NK-92 treated with Interleukin-12 subunit alpha and Interleukin-12 subunit beta, amount 100 ng/mL, for 24 hours (cell line): Measurements from ENCODE around the gene NXT1.
"Not testable (repeated sequence)": the region's sequence is repeated elsewhere in the genome, so short reads cannot be mapped to it uniquely, and the experiment has no call there.

ENCODE experiments used
- DNase-seq: peaks from one replicate; lab custom pipeline; 2025; lab: John Stamatoyannopoulos, UW

NXT1 gene

GRCh38 chr20:23350196-23350903 lies at the start of gene NXT1:
TSS of gene NXT1 (plus strand) at chr20:23350791. CDS start at chr20:23354042, 3,251 bp downstream.
- DNase-seq = peak; percentile 95

GRCh38 chr20:23301436-23302050 lies 49.0 kb upstream of the NXT1 start:
- no peak for DNase-seq

GRCh38 chr20:23302386-23302785 lies 48.2 kb upstream of the NXT1 start:
- no peak for DNase-seq

GRCh38 chr20:23302801-23303200 lies 47.8 kb upstream of the NXT1 start:
- DNase-seq = no peak

- no peak for DNase-seq
Observed at GRCh38 chr20:23303325-23304102, 47.1 kb upstream of the NXT1 start.

- DNase-seq = no peak
Observed at GRCh38 chr20:23304616-23305015, 46.0 kb upstream of the NXT1 start.

GRCh38 chr20:23305098-23305497 lies 45.5 kb upstream of the NXT1 start:
- DNase-seq = peak; percentile 29

GRCh38 chr20:23307393-23307792 lies 43.2 kb upstream of the NXT1 start:
- DNase-seq = not testable (repeated sequence)

GRCh38 chr20:23308024-23308423 lies 42.6 kb upstream of the NXT1 start:
- DNase-seq = no peak

- no peak for DNase-seq
Observed at GRCh38 chr20:23308908-23309307, 41.7 kb upstream of the NXT1 start.

GRCh38 chr20:23309781-23310180 lies 40.8 kb upstream of the NXT1 start:
- no peak for DNase-seq

- DNase-seq = no peak
Observed at GRCh38 chr20:23311947-23312506, 38.6 kb upstream of the NXT1 start.

GRCh38 chr20:23313271-23313670 lies 37.3 kb upstream of the NXT1 start:
- no peak for DNase-seq

GRCh38 chr20:23314699-23315098 lies 35.9 kb upstream of the NXT1 start:
- DNase-seq = no peak

- DNase-seq = no peak
Observed at GRCh38 chr20:23315099-23315498, 35.5 kb upstream of the NXT1 start.

GRCh38 chr20:23316626-23317025 lies 34.0 kb upstream of the NXT1 start:
- DNase-seq = no peak

GRCh38 chr20:23317081-23317480 lies 33.5 kb upstream of the NXT1 start:
- no peak for DNase-seq

GRCh38 chr20:23318347-23318746 lies 32.2 kb upstream of the NXT1 start:
- DNase-seq = no peak

GRCh38 chr20:23320317-23320716 lies 30.3 kb upstream of the NXT1 start:
- no peak for DNase-seq

- no peak for DNase-seq
Observed at GRCh38 chr20:23325107-23325506, 25.5 kb upstream of the NXT1 start.

GRCh38 chr20:23326774-23327173 lies 23.8 kb upstream of the NXT1 start:
- no peak for DNase-seq

- DNase-seq = no peak
Observed at GRCh38 chr20:23327617-23328333, 22.8 kb upstream of the NXT1 start.
